HS-27A (cell line): ENCODE results near the gene TRAF6.

Experiments
- DNase-seq: peaks from one replicate; pipeline ENCODE4 v3.0.0-alpha.2; 2012; ENCODE audit warnings: low read depth, missing footprints

The TRAF6 gene

DNA sequence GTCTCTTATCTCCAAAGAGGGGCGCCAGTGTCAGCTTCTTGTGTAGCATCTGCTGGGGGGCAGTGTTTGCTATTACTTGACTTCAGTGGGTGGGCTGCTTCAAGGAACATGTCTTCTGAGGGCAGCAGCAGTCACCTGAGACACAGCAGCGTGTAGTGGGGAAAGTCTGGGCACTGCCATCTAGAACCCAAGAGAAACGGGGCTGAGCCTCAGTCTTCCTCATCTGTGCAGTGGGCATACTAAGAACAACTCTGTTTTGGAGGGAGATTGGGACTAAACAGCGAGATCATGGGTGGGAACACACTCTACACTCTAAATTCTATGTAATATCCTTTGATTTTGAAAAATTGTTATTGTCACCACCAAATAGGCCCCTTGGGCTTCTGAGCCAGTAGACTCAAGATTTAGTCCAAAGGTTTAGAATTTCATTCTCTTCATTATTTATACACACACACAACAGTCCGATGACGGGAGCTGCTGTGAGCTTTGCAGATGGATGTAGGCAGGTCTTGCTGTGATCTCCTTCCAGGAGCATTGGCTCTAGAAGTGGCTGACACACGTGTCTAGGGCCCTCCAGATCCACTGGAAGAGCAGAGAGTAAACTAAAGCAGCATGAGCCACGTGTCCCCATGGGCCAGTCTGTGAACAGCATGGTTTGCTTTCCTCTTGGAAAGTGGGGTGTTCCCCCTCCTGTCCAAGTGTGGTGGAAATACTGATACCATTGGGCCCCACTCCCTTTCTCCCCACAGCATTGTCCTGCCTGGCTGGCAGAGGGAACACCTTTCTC lies 51.8 kb downstream of the TRAF6 start:
- DNase-seq: no peak

DNA sequence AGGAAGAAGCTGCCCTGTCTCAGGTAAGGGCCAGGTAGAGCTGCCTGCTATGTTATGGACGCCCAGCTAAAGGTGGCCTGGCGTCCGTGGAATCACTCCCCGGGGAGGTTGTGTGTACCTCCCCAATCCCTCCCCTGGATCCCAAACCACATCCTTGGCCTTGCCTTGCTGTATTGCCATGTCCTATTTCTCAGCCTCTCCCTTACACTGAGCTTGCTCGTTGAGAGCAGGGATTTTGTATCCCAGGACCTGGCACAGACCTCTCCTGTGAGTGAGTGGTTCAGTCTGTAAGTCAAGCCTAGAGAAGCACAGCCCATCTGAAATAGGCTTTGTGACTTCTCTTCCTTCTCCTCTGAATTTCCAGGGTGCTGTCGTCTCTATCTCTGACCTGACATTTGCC lies 53.9 kb downstream of the TRAF6 start:
- DNase-seq: no peak

DNA sequence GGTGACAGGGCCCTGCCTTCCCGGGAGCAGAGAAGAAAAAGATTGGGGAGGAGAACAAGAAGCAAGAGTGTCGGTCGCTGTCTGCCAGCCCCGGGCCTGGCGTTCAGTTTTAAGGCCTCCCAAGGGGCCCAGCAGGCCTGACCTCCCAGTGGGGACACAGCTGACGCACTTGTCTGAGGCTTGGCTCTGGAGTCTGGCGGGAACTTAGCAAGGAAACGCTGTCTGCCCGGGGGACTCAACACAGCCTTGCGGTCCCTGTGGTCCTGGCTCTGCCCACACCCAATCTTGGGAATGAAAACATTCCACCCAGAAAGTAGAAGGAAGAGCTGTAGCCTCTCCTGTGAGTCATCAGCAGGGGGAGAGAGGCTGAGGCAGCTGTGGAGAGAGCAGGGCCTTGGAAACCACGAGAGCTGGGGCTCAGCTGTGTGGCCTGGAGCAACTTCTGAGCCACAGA lies 54.4 kb downstream of the TRAF6 start:
- DNase-seq: peak; percentile 98

DNA sequence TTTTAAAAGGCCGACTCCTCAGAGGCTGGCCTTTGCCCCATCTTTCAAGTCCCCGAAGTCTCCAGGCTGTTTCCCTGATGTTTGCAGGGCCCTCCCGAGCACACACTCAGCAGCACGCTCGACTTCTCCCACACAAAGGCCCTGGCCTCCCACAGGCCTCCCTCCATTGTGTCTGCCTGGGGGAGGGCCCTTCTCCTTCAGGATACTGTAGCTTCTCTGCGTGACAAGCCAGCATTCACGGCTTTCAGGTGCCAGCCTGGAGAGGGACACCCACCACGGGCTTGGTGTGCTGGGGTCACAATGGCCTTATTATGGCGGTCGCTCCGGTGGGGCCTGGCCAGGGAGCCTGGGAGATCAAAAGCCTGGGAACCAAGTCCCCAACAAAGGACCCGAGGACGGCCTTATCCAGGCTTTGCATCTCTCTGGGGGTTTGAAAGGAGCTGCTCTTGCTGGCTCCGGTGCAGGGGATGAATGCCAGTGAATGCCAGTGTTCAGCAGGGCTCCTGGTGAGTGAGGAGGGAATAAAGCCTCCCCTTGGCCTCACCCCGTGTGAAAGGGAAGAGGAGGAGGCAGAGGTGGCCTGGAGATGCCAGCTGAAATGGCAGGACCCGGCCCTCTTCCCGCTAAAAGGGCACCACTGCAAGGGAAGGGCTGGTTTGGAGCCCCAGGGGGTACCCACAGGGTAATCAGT lies 55.0 kb downstream of the TRAF6 start:
- no peak for DNase-seq

DNA sequence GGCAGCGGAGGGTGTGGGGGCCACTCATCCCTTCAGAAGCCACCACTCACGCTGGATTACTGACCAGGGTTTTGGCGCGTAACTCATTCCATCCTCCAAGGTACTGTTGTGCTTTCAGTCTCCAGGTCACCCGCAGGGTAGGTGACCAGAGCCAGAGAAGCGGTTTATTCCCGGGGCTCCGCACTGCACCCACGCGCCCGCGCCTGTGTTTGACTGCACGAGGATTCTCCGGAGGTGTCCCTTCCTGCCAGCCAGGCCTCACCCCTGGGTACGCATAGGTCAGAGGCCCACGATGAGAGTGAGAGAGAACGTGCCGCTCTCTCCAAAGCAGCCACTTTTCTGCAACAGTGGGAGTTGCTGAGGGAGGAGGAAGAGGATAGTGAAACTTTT lies 55.5 kb downstream of the TRAF6 start:
- DNase-seq: no peak

DNA sequence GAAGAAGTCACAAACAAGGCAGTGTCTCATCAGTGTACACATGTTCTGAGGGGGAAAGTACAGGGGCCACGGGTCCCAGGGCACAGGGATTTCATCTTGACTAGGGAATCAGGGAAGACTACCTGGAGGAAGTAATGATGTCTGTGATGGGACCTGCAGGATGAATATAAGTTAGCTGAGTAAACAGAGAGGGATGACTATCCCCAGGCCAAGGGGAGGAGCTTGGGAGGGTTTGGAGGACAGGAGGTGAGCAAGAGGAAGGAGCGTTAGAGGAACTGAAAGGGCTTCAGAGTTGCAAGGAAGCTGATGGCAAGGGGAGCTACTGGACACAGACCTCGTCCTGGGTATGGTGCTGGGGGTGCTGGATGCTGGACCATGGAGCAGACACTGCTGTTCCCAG lies 56.4 kb downstream of the TRAF6 start:
- no peak for DNase-seq

DNA sequence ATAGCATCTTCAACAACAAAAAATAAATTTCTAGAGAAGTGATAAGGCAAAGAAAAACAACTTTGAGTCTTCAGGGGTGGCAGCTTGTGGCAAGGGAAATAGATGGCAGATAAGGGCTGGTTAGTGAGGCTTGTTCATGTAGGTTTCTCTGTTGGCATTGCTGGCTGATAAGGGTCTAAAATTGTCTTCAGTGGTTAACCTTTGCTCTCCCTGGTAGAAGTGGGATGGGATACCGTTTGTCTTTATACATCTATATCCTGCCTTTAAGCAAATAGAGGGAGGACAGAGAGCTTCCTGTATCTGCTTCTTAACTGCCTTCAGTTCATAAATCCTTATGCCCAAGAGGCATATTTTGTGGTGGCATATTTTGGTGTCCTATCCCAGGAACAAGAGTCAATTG lies 57.1 kb downstream of the TRAF6 start:
- no peak for DNase-seq

DNA sequence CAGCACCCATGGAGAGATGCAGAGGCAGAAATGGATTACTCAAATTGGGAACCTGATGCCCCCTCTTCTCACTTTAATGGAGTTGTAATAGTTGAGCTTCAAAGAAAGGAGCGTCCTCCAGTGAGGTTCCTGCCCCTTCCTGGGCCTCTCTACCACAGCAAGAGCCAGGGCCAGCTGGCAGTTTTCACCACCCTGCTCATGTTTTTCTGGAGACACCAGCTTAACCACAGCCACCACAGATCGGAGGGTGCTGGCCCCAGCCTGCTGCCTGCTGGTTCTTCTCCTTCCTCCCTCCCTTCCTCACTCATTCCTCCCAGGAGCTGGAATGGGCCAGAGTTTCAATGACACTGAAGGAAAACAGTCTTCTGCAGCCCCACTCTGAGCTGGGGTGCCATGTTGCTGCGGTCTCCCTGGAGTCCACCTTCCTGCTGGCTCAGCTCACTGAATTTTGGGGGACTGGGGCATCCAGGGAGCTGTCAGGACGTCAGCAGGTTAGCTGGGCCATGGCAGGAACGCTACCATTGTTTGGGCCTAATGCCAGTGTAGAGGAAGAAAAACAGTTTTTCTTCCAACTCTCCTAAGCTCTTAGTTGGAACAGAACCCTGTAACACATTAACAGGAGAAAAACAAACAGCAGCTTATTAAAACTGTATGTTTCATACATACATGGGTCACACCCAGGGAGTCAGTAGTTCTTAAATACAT lies 57.7 kb downstream of the TRAF6 start:
- no peak for DNase-seq

DNA sequence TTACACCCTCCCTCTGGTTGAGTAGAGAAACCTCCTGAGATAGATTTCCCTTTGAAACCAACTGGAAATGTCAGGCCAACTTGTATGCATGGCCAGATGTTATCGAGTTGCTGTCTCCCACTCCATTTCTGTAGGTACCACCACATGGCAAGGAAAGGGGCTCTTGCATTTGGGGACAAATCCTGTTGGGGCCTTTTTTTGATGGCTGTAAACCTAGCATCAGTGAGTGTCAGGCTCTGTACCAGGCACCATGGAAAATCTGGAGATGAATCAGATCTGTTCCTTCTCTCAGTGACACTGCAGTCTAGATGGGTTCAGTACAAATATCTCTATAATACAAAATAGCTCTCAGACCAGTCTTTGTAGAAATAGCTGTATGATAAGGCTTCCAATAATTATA lies 58.4 kb downstream of the TRAF6 start:
- DNase-seq: no peak

DNA sequence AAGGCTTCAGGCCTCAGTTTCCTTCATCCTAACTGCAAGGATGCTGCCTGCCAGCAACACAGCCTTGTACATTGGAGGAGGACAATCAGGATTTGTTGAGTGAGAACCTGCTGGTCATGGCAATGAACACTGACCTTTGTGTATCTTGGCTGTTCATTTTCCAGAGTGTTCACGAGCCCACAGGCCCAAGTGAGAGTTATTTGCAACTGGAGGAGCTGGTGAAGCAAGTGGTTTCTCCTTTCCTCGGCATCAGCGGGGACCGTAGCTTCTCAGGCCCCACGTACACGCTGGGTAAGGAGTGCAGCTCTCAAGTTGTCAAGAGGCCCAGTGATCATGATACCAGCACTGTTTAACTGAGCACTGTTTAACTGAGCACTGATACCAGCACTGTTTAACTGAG lies 59.0 kb downstream of the TRAF6 start:
- DNase-seq: no peak

DNA sequence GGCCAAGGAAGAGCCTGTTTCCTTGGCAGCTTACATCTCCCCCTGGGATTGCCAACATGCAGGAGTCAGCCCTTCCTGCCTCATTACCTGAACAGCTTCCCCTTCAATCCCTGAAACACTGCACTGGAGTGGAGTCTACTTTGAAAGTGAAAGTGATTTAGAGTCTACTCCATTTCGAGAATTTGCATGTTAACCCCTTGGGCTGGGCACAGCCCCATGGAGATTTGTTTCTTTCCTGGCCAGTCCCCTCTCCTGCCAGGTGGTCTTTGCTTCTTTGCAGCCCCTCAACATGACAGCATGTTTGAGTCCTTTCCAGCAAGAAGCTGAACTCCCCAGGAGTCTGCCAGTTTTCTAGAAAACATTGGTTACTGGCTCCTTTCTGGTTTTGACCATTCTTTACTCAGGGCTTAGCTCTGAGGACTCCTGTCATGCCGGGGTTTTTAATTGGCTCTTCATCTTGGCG lies 59.9 kb downstream of the TRAF6 start:
- DNase-seq: no peak

DNA sequence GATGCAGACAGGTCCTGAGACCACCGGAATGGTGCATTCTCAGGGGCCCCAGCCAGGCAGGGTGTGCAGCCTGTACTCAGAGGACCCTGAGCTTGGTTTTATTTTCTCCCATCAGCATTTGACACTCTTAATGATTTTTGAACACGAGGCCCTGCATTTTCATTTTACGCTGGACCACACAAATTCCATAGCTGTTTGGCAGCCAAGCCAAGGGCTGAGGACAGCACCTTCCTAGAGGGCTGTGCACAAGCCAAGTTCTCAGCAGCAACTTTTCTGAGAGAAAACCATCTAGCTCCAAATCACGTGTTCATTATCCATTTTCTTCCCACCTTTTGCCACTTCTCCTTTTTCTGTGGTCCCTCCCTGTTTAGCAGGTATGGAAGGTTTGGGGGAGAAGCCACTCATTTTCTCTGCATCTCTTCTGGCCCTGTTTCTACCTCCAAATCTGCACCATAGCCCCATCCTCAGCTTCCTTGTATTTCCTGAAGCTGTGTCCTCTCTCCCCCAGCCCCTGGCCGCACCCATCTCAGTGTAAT lies 60.4 kb downstream of the TRAF6 start:
- no peak for DNase-seq

DNA sequence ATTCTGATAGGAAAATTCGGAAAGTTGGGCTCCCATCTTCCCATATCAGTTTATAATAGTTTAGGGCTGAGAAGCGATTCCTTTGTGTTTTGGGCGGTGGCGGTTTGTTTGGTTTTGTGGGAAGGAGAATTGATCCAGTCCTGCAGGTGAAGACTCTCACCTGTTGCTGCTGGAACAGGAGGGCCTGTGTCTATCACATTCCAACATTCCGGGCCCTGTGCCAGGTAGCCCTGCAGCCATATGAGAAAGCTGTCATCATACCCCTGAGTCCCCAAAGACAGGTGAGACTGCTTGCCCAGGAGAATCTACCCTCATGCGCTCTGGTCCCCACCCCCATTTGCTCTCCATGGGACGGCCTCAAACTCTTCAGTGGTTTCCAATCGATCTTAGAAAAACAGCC lies 62.1 kb downstream of the TRAF6 start:
- no peak for DNase-seq

DNA sequence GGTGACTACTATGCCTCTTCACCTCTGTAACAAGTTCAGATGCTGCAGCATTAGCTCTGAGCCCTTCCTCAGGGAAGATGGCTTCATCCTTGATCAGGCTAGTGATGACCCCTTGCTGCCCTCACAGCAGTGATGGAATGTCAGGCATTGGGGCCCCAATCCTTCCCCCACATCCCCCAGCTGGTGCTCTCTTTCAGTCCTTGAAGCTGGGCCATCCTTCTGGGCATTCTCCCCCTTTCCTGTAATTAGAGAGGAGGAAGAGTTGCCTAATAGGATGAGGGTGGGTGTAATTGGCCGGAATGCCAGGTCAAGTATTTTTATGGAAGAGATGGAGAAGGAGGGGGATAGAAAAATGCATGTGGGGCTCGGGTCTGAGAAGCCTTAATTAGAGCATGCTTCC lies 62.6 kb downstream of the TRAF6 start:
- DNase-seq: no peak

DNA sequence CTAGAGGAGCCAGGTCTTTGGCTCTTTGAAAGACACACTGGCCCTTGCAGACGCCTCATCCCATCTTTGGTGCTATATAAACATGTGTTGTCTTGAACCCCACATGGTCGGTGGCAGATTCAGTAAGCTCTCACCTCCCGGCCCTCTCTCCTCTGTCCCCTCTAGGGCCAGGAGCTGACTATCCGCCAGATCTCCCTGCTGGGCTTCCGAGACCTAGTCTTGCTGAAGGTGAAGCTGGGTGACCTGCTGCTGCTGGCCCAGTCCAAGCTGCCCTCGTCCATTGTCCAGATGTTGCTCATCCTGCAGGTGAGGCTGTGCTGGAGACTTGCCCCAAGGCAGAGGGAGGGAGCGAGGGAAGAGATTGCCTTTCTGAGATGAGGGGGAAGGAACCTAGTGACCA lies 63.9 kb downstream of the TRAF6 start:
- DNase-seq: no peak

DNA sequence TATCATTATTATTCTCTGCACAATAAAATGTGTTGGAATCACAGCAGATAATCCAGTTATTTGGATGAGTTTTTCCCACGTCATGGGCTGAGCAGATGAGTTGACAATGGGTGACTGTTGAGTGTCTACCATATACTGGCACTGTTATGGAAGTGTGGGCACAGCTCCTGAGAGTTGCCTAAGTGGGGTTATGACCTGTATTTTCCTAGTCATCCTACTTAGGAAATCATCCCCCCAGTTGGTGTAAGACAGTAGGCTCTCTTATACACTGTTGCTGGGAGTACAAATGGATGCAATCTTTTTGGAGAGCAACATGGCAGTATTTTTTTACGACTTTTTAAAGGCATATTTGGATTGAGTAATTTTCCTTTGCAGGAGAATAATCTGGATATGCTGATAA lies 66.4 kb downstream of the TRAF6 start:
- no peak for DNase-seq

DNA sequence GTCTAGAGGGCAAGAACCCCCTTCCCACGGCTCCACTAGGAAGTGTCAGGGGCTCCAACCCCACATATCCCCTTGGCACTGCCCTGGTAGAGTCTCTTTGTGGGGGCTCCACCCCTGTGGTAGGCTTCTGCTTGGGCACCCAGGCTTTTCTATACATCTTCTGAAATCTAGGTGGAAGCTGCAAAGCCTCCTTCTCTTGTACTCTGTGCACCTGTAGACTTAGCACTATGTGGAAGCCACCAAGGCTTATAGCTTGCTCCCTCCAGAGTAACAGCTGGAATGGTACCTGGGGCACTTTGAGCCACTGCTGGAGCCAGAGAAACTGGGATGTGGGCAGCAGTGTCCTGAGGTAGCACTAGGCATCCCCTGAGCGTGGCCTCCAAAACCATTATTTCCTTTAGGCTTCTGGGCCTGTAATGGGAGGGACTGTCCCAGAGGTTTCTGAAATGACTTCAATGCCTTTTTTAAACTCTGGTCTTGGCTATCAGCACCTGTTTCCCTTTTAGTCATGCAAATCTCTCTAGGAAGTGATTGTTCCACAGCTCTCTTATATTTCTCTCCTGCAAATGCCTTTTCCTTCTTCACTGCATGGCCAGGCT lies 68.4 kb downstream of the TRAF6 start:
- no peak for DNase-seq

DNA sequence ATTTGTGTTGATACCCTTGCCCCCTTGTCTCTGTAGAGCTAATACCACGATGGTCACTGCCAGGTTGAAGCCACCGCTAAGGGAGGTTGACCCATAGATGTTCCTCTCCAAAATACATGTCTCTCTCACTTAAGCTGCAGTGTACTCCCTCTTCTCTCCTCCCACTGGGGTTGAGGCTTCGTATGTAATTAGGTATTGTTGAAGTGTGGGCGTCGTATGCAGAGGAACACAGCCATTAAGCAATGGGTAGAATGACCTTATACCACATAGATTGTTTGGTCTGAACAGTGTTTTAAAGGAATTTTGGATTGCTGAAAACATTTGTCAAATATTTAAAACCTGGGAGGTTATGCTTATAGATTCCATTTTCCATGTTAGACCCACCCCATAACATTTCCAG lies 71.9 kb downstream of the TRAF6 start:
- DNase-seq: no peak

DNA sequence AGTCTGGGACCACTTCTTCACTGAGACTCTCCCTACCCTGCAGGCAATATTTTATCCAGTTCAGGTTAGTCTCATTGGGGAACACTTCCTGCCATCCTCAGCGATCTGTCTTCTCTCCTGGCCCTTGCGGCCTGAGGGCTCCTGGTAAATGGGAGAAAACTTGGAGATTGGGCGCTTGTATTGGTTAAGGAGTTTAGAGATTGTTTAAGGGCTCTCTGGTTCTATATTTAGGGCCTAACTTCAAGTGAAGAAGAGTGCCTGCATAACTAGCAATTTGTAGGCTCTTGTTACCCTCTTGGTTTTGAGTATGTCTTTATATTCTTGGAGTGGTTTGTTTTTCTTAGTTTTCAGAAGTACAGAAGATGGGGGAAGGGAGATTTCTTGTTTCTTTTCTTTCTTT lies 72.7 kb downstream of the TRAF6 start:
- DNase-seq: no peak
